K562 (cell line): Measurements from ENCODE around the gene CRADD. TPM values are rescaled to one million over a fixed set of nuclear protein-coding genes. Genes with fewer than 3 reads are reported as not detected.

Source experiments
- ATAC-seq: fragments of 200-7000 bp; cut with Tn5 transposase; 3 replicates; pipeline ENCODE4 v1.9.1; 2020; ENCODE audit warnings: moderate library complexity
- BruUV-seq: library from RNA; stranded (reverse); fragments of 400-500 nt; replicated peaks from 2 replicates; lab custom pipeline; 2021; lab: Mats Ljungman, UMichigan
- CTCF ChIA-PET: fragments of 300-600 bp; formaldehyde crosslinking; extraction: SDS; loops from one replicate; lab custom pipeline; 2021; ENCODE audit warnings: low intra/inter-chr PET ratio; lab: Yijun Ruan, JAX
- POLR2A ChIA-PET: fragments of 300-600, 350-650 bp; sonication (Branson Sonifier 250); formaldehyde crosslinking; extraction: SDS; loops from one replicate; lab custom pipeline; 2021; ENCODE audit warnings: antibody characterized with exemption, inconsistent platforms; lab: Yijun Ruan, JAX
- DNase-seq, 4 experiments: peaks; one replicate each; pipeline versions ENCODE4 v3.0.0 to v3.0.0-alpha.2; 2011 to 2018; ENCODE audit warnings: low spot score in 3 of 4, mixed read lengths in 3 of 4; ENCODE audit errors: extremely low read depth in 1 of 4
- FAIRE-seq: peaks from 2 replicates; lab custom pipeline; 2011; peaks lifted over from hg19 to GRCh38; lab: Jason Lieb, UNC
- H2AFZ ChIP-seq: 2 replicates; pipeline ENCODE4 v1.6.0; 2011; ENCODE audit warnings: low read depth, low read length, control low read depth, inconsistent platforms
- H3K27ac ChIP-seq: fragments of 200-600 bp; 3 replicates; pipeline ENCODE4 v1.8.0; 2011; ENCODE audit warnings: low read depth, mild to moderate bottlenecking, control low read depth, inconsistent platforms, low read length, moderate library complexity, mixed read lengths; ENCODE audit errors: extremely low read depth
- H3K27me3 ChIP-seq, 2 experiments: fragments of 300-600 bp in 1 of 2; 2 replicates in 1 of 2; 3 replicates in 1 of 2; pipeline versions ENCODE4 v1.6.0 to v1.8.0; 2011; ENCODE audit warnings: inconsistent platforms in 2 of 2, low read length in 2 of 2, mild to moderate bottlenecking in 1 of 2, mixed read lengths in 1 of 2, moderate library complexity in 1 of 2; ENCODE audit not compliant: control insufficient read depth in 2 of 2, insufficient read depth in 2 of 2
- H3K36me3 ChIP-seq: fragments of 300-600 bp; 3 replicates; pipeline ENCODE4 v1.8.0; 2011; ENCODE audit warnings: mild to moderate bottlenecking, low read length, inconsistent platforms; ENCODE audit not compliant: control insufficient read depth, insufficient read depth
- H3K4me1 ChIP-seq, 2 experiments: fragments of 200-600 bp in 1 of 2; replicated peaks in 1 of 2; 2 replicates in 1 of 2; 3 replicates in 1 of 2; pipeline versions ENCODE4 v1.5.1 to v1.8.0; 2011; ENCODE audit warnings: inconsistent platforms in 2 of 2, low read length in 2 of 2, mild to moderate bottlenecking in 1 of 2, mixed read lengths in 1 of 2, moderate library complexity in 1 of 2; ENCODE audit not compliant: control insufficient read depth in 2 of 2, insufficient read depth in 2 of 2
- H3K4me2 ChIP-seq: 2 replicates; pipeline ENCODE4 v1.6.1; 2011; ENCODE audit warnings: low read length, control low read depth, inconsistent platforms, mixed read lengths; ENCODE audit not compliant: insufficient read depth
- H3K4me3 ChIP-seq: fragments of 200-600 bp; sonication (generic), shearing (Covaris generic); 2 replicates; pipeline ENCODE4 v1.5.1; 2016; ENCODE audit warnings: control low read depth, inconsistent platforms
- H3K79me2 ChIP-seq: fragments of 200-600 bp; 3 replicates; pipeline ENCODE4 v1.8.0; 2011; ENCODE audit warnings: low read length, inconsistent platforms; ENCODE audit not compliant: control insufficient read depth, insufficient read depth
- H3K9ac ChIP-seq, 2 experiments: 2 replicates each; pipeline versions ENCODE4 v1.6.0 to v1.6.1; 2011; ENCODE audit warnings: low read depth in 2 of 2, low read length in 2 of 2, control low read depth in 1 of 2, inconsistent platforms in 1 of 2, mild to moderate bottlenecking in 1 of 2, mixed read lengths in 1 of 2; ENCODE audit not compliant: insufficient read depth in 1 of 2
- H3K9me1 ChIP-seq: one replicate; pipeline ENCODE4 v1.6.0; 2011; ENCODE audit warnings: inconsistent platforms, mild to moderate bottlenecking, low read length, moderate library complexity; ENCODE audit not compliant: control insufficient read depth, insufficient read depth
- H3K9me3 ChIP-seq: replicated peaks from 2 replicates; pipeline ENCODE4 v1.5.1; 2011; ENCODE audit warnings: low read depth, low read length, inconsistent platforms; ENCODE audit not compliant: control insufficient read depth, insufficient read depth
- H4K20me1 ChIP-seq: replicated peaks from 2 replicates; pipeline ENCODE4 v1.6.1; 2011; ENCODE audit warnings: low read length, inconsistent platforms, mixed read lengths; ENCODE audit not compliant: control insufficient read depth, insufficient read depth
- E4F1 ChIP-seq: fragments of 250-450 bp; sonication (Bioruptor Pico); IDR thresholded peaks from 2 replicates; pipeline ENCODE4 v1.5.0; 2021; ENCODE audit warnings: mild to moderate bottlenecking, borderline replicate concordance
- HNRNPUL1 ChIP-seq: fragments of 200-400 bp; formaldehyde crosslinking; IDR thresholded peaks from 2 replicates; pipeline ENCODE4 v1.6.1; 2017; ENCODE audit warnings: low read length
- MBD2 ChIP-seq: sonication (generic); IDR thresholded peaks from 2 replicates; pipeline ENCODE4 v1.6.1; 2016; ENCODE audit warnings: low read depth, borderline replicate concordance
- MLX ChIP-seq, 2 experiments: fragments of 450-650 bp in 1 of 2; sonication (generic) in 1 of 2; formaldehyde crosslinking; conservative IDR thresholded peaks; 2 replicates each; pipeline versions ENCODE4 v1.4.0 to v1.8.1; 2020 to 2022; ENCODE audit warnings: mild to moderate bottlenecking in 1 of 2, missing genetic modification reagents in 1 of 2
- NFYB ChIP-seq: IDR thresholded peaks from 2 replicates; pipeline ENCODE4 v1.6.1; 2011; ENCODE audit warnings: mild to moderate bottlenecking, moderate library complexity; ENCODE audit not compliant: insufficient read length; ENCODE audit errors: extremely low read depth
- PRPF4 ChIP-seq: fragments of 200-400 bp; formaldehyde crosslinking; IDR thresholded peaks from one replicate; pipeline ENCODE4 v1.6.1; 2017; ENCODE audit warnings: low read length, low read depth, mild to moderate bottlenecking; ENCODE audit not compliant: insufficient read depth, poor library complexity, severe bottlenecking
- RERE ChIP-seq: sonication (generic); formaldehyde crosslinking; IDR thresholded peaks from 2 replicates; pipeline ENCODE4 v1.8.0; 2023; ENCODE audit warnings: missing genetic modification reagents, mild to moderate bottlenecking, borderline replicate concordance
- RUNX1 ChIP-seq: sonication (generic); IDR thresholded peaks from 2 replicates; pipeline ENCODE4 v1.6.1; 2016; ENCODE audit warnings: antibody characterized with exemption, low read depth
- SMAD1 ChIP-seq: fragments of 150-350 bp; IDR thresholded peaks from 2 replicates; pipeline ENCODE4 v1.6.1; 2014; ENCODE audit warnings: low read length, low read depth; ENCODE audit not compliant: partially characterized antibody
- SRSF1 ChIP-seq: fragments of 200-400 bp; formaldehyde crosslinking; IDR thresholded peaks from 2 replicates; pipeline ENCODE4 v1.6.1; 2017; ENCODE audit warnings: mild to moderate bottlenecking, low read depth, low read length, moderate library complexity
- ZNF655 ChIP-seq: fragments of 250-450 bp; sonication (Bioruptor Pico); IDR thresholded peaks from 2 replicates; pipeline ENCODE4 v1.5.0; 2021
- WGBS: fragments of 100-300 bp; shearing (Covaris generic); methylation state at CpG from one replicate; pipeline ENCODE4 v1.1.6; 2016; ENCODE audit warnings: low coverage, mixed read lengths; ENCODE audit not compliant: insufficient coverage; ENCODE audit errors: missing lambda C conversion rate; 5-methylcytosine and 5-hydroxymethylcytosine counted together
- in situ Hi-C: fragments of 300-500 bp; cut with MboI; formaldehyde crosslinking; loops from 4 replicates; pipeline ENCODE4 v1.15.0; 2018; ENCODE audit warnings: inconsistent platforms, mixed read lengths
- intact Hi-C: fragments of 100-400 bp; cut with micrococcal nuclease; formaldehyde crosslinking; loops from 2 replicates; pipeline ENCODE4 v1.14.2; 2022
- polyA plus RNA-seq, 8 experiments: library from polyadenylated mRNA; depleted of rRNA in 4 of 8; stranded (reverse) in 5 of 8; unstranded in 3 of 8; fragments of >200 nt; fragmentation: Nextera tagmentation in 2 of 8; fragmentation: Illumina TruSeq in 1 of 8; extraction: Ambion mirVana in 2 of 8; extraction: Trizol in 1 of 8; gene quantifications; 2 replicates each; pipeline versions ENCODE4 v1.2.1 to v1.2.3, GENCODE V29; 2011 to 2014; ENCODE audit warnings: inconsistent platforms in 1 of 8, missing spikeins in 1 of 8
- total RNA-seq, 7 experiments: library from RNA; depleted of rRNA in 6 of 7; stranded (reverse); fragments of >200 nt in 6 of 7; fragmentation: Illumina TruSeq in 2 of 7; extraction: Trizol in 2 of 7; gene quantifications; 2 replicates each; pipeline versions ENCODE4 v1.2.1 to v1.2.3, GENCODE V29; 2011 to 2021; ENCODE audit warnings: low replicate concordance in 1 of 7

CRADD gene
- total and polyA plus RNA-seq, 9 of the 15 experiments (the other 6 are each of a cell fraction or from before 2014, with no cell fraction given), result 20.5 to 41.1 (median 25.9) TPM

- 86% methylated on average over 4 of the region's 4 CpGs for WGBS
- in situ Hi-C loops, result no loop called here
- POLR2A ChIA-PET, result interaction anchor here (0.7 to 0.9 kb wide), 2 partner anchors 17 to 193 kb away, joined by 3 read pairs; no protein-coding TSS in a partner anchor
- Histone ChIP-seq H3K4me2 (no peak overlapping the region), H3K4me1 (no peaks in the 10 kb centered on the region; a peak in 3 of 5 replicates), H3K27ac (no peak overlapping the region), H4K20me1 (no peaks in the 10 kb centered on the region), H2AFZ (no peak overlapping the region), H3K27me3 (no peaks in the 10 kb centered on the region), H3K9ac (no peak overlapping the region), H3K9me3 (no peaks in the 10 kb centered on the region; the same call in 1 of the 2 replicates), H3K36me3 (no peaks in the 10 kb centered on the region), H3K79me2 (peaks cover 7% of the 10 kb centered on the region; the same call in 1 of the 3 replicates), H3K4me3 (no peak overlapping the region), H3K9me1 (no peaks in the 10 kb centered on the region)
- no peak for DNase-seq
- TF ChIP-seq MBD2, result no peak
- TF ChIP-seq RERE, result no peak
- TF ChIP-seq MLX (CRISPR knock-in tag; conservative IDR thresholded peaks at IDR 0.05), result no peak
- no peak for TF ChIP-seq SRSF1
- TF ChIP-seq PRPF4, result no peak
- TF ChIP-seq RUNX1, result no peak
- TF ChIP-seq SMAD1, result no peak
- TF ChIP-seq NFYB, result no peak
- no peak for TF ChIP-seq ZNF655 (CRISPR knock-in tag)
- no peak for TF ChIP-seq E4F1 (CRISPR knock-in tag)
- no peak for TF ChIP-seq HNRNPUL1
- ATAC-seq, result no peak
- intact Hi-C loops, result no loop called here
- CTCF ChIA-PET, result no interaction called here
- no TSS peak for BruUV-seq
- no peak for FAIRE-seq
Measured at GRCh38 chr12:93723568-93723930, 46.4 kb downstream of the CRADD start.
